IMR-90 (cell line): ENCODE data around the gene VIPR1. TPM values are rescaled to one million over a fixed set of nuclear protein-coding genes. Genes with fewer than 3 reads are reported as not detected.

Experiments used
- ATAC-seq: fragments of 200-7000 bp; cut with Tn5 transposase; 2 replicates; pipeline ENCODE4 v1.9.1; 2020; ENCODE audit warnings: low read depth, mild to moderate bottlenecking, moderate library complexity
- BruUV-seq: library from RNA; stranded (reverse); fragments of 400-500 nt; replicated peaks from 2 replicates; lab custom pipeline; 2021; lab: Mats Ljungman, UMichigan
- CTCF ChIA-PET: fragments of 300-600 bp; formaldehyde crosslinking; extraction: SDS; loops from one replicate; lab custom pipeline; 2021; ENCODE audit warnings: antibody characterized with exemption; lab: Yijun Ruan, JAX
- POLR2A ChIA-PET: fragments of 300-600 bp; sonication (Branson Sonifier 250); formaldehyde crosslinking; loops from one replicate; lab custom pipeline; 2022; ENCODE audit warnings: antibody characterized with exemption; ENCODE audit not compliant: unreplicated experiment; lab: Charles Lee
- DNase-seq: peaks from one replicate; pipeline ENCODE4 v3.0.0; 2013
- H2AFZ ChIP-seq: replicated peaks from 2 replicates; pipeline ENCODE3; 2013; ENCODE audit warnings: low read length, mild to moderate bottlenecking; ENCODE audit not compliant: poor library complexity
- H2AK5ac ChIP-seq: 2 replicates; pipeline ENCODE4 v1.6.1; 2013; ENCODE audit warnings: low read depth, low read length, inconsistent platforms
- H2AK9ac ChIP-seq: replicated peaks from 2 replicates; pipeline ENCODE3; 2013; ENCODE audit warnings: mild to moderate bottlenecking, low read depth, low read length, moderate library complexity; ENCODE audit not compliant: poor library complexity
- H2BK120ac ChIP-seq: 2 replicates; pipeline ENCODE4 v1.6.1; 2013; ENCODE audit warnings: low read depth, low read length, inconsistent platforms
- H2BK15ac ChIP-seq: 3 replicates; pipeline ENCODE4 v1.6.1; 2013; ENCODE audit warnings: low read depth, low read length, inconsistent platforms
- H2BK20ac ChIP-seq: 2 replicates; pipeline ENCODE4 v1.6.1; 2013; ENCODE audit warnings: low read depth, mild to moderate bottlenecking, inconsistent platforms, low read length, moderate library complexity
- H2BK5ac ChIP-seq: 2 replicates; pipeline ENCODE4 v1.6.1; 2013; ENCODE audit warnings: mild to moderate bottlenecking, low read depth, low read length, inconsistent platforms; ENCODE audit not compliant: poor library complexity, severe bottlenecking
- H3K14ac ChIP-seq: replicated peaks from 2 replicates; pipeline ENCODE4 v1.6.1; 2013; ENCODE audit warnings: low read depth, low read length, inconsistent platforms
- H3K18ac ChIP-seq: 2 replicates; pipeline ENCODE4 v1.6.1; 2013; ENCODE audit warnings: low read depth, low read length, control low read depth
- H3K23ac ChIP-seq: 2 replicates; pipeline ENCODE4 v1.6.1; 2013; ENCODE audit warnings: low read depth, low read length, inconsistent platforms
- H3K27ac ChIP-seq: 2 replicates; pipeline ENCODE4 v1.5.1; 2013; ENCODE audit warnings: mild to moderate bottlenecking, control low read depth, low read length; ENCODE audit not compliant: insufficient read depth
- H3K27me3 ChIP-seq: 2 replicates; pipeline ENCODE4 v1.6.1; 2013; ENCODE audit warnings: low read length; ENCODE audit not compliant: control insufficient read depth, insufficient read depth
- H3K36me3 ChIP-seq: 2 replicates; pipeline ENCODE4 v1.6.1; 2013; ENCODE audit warnings: low read length, mixed read lengths; ENCODE audit not compliant: control insufficient read depth, insufficient read depth
- H3K4ac ChIP-seq: 2 replicates; pipeline ENCODE4 v1.6.1; 2013; ENCODE audit warnings: low read depth, low read length, inconsistent platforms
- H3K4me1 ChIP-seq: 2 replicates; pipeline ENCODE4 v1.6.1; 2013; ENCODE audit warnings: low read length, mixed read lengths; ENCODE audit not compliant: control insufficient read depth, insufficient read depth
- H3K4me2 ChIP-seq: 2 replicates; pipeline ENCODE4 v1.6.1; 2013; ENCODE audit warnings: low read depth, mild to moderate bottlenecking, control low read depth, low read length, moderate library complexity
- H3K4me3 ChIP-seq: 2 replicates; pipeline ENCODE4 v1.5.1; 2013; ENCODE audit warnings: low read depth, mild to moderate bottlenecking, control low read depth, low read length, moderate library complexity; ENCODE audit not compliant: insufficient read depth
- H3K56ac ChIP-seq: 2 replicates; pipeline ENCODE4 v1.6.1; 2013; ENCODE audit warnings: low read length, inconsistent platforms; ENCODE audit not compliant: insufficient read depth; ENCODE audit errors: extremely low read depth
- H3K79me1 ChIP-seq, 2 experiments: 2 replicates each; pipeline ENCODE4 v1.6.1; 2013; ENCODE audit warnings: low read length in 2 of 2, inconsistent platforms in 1 of 2, low read depth in 1 of 2
- H3K9ac ChIP-seq: 2 replicates; pipeline ENCODE4 v1.6.1; 2013; ENCODE audit warnings: low read depth, low read length, control low read depth
- H3K9me1 ChIP-seq: 2 replicates; pipeline ENCODE4 v1.6.1; 2013; ENCODE audit warnings: low read length, inconsistent platforms; ENCODE audit not compliant: insufficient read depth
- H3K9me3 ChIP-seq: 2 replicates; pipeline ENCODE4 v1.6.1; 2013; ENCODE audit warnings: low read length; ENCODE audit not compliant: control insufficient read depth, insufficient read depth
- H4K20me1 ChIP-seq: 2 replicates; pipeline ENCODE4 v1.6.1; 2013; ENCODE audit warnings: low read length, inconsistent platforms; ENCODE audit not compliant: insufficient read depth
- H4K5ac ChIP-seq: 2 replicates; pipeline ENCODE4 v1.6.1; 2013; ENCODE audit warnings: mild to moderate bottlenecking, low read depth, low read length, control low read depth
- H4K8ac ChIP-seq, 2 experiments: 2 replicates each; pipeline ENCODE4 v1.6.1; 2013; ENCODE audit warnings: low read depth in 2 of 2, low read length in 2 of 2, control low read depth in 1 of 2, inconsistent platforms in 1 of 2
- H4K91ac ChIP-seq: 2 replicates; pipeline ENCODE4 v1.6.1; 2013; ENCODE audit warnings: low read depth, low read length, inconsistent platforms; ENCODE audit not compliant: insufficient read depth
- CEBPB ChIP-seq: IDR thresholded peaks from 2 replicates; pipeline ENCODE4 v1.6.1; 2012; ENCODE audit warnings: low read depth, low read length, improper control_type of control experiment
- MAZ ChIP-seq: IDR thresholded peaks from 2 replicates; pipeline ENCODE4 v1.6.1; 2012; ENCODE audit warnings: low read depth, mild to moderate bottlenecking, low read length, improper control_type of control experiment, moderate library complexity, borderline replicate concordance
- POLR2A ChIP-seq: IDR thresholded peaks from 2 replicates; pipeline ENCODE4 v1.6.1; 2012; ENCODE audit warnings: mild to moderate bottlenecking, low read depth, low read length
- RAD21 ChIP-seq: IDR thresholded peaks from 2 replicates; pipeline ENCODE4 v1.6.1; 2012; ENCODE audit warnings: low read length, improper control_type of control experiment
- RFX5 ChIP-seq: IDR thresholded peaks from 2 replicates; pipeline ENCODE4 v1.8.0; 2012; ENCODE audit warnings: low read depth, mild to moderate bottlenecking, low read length, moderate library complexity
- WGBS, 2 experiments: methylation state at CpG; one replicate each; pipeline versions ENCODE4 v1.1.5 to v1.1.7; 2013; ENCODE audit warnings: missing lambda C conversion rate in 2 of 2; ENCODE audit not compliant: insufficient read length in 1 of 2; ENCODE audit errors: extremely low coverage in 2 of 2; 5-methylcytosine and 5-hydroxymethylcytosine counted together
- dilution Hi-C: fragments of 300-500 bp; cut with HindIII; formaldehyde crosslinking; loops from one replicate; pipeline ENCODE4 v1.14.3; 2018; ENCODE audit warnings: low sequenced_read_pairs; ENCODE audit not compliant: unreplicated experiment
- in situ Hi-C: fragments of 300-500 bp; cut with MboI; formaldehyde crosslinking; loops from 3 replicates; pipeline ENCODE4 v1.14.3; 2019; ENCODE audit warnings: low sequenced_read_pairs, inconsistent platforms, mixed read lengths
- intact Hi-C: fragments of 100-400 bp; cut with micrococcal nuclease; formaldehyde crosslinking; loops from 2 replicates; pipeline ENCODE4 v1.10.0; 2022
- polyA plus RNA-seq, 3 experiments: library from polyadenylated mRNA; depleted of rRNA; stranded (reverse); fragments of >200 nt; gene quantifications; 2 replicates each; pipeline ENCODE4 v1.2.3, GENCODE V29; 2012; ENCODE audit warnings: low replicate concordance in 1 of 3
- total RNA-seq: library from RNA; depleted of rRNA; stranded (reverse); fragments of >200 nt; gene quantifications from 2 replicates; pipeline ENCODE4 v1.2.3, GENCODE V29; 2012
- TF ChIP-seq, protein P1 (sequence below): fragments of 150-350 bp; IDR thresholded peaks from 2 replicates; pipeline ENCODE4 v1.6.1; 2016; ENCODE audit warnings: low read depth, mild to moderate bottlenecking, low read length, moderate library complexity, borderline replicate concordance

Gene VIPR1
- total and polyA plus RNA-seq, 2 of the 4 experiments (the other 2 are of a cell fraction): not detected

DNA sequence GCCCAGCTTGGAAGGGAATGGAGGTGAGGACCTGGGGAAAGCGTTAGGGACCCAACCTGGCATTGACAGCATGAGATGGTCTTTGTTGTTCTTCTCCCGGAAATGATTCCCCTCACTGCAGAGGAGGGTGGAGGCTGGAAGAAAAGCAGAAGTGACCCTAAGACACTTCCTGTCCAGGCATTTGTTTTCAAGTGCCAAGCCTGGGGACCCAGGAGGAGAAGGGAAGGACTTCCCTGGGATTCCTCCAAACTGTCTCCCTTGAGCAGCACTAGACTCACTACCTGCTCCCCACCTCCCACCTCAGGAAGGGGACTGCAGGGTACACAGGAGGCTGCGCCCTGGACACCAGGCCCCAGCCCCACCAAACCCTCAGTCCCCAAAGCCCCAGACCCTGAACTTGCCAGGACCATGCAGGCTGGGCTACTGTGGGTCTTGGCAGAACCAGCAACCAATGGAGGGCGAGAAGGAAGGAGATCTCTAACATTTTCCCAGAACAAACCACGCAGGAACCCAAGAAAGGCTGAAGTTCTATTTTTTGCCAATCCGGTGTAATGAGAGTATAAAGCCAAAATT, 9.8 kb upstream of the VIPR1 start:
- Histone ChIP-seq H3K56ac (no peak overlapping the region), H2AFZ (no peak overlapping the region), H3K9me1 (no peaks in the 10 kb centered on the region; the same call in 1 of the 2 replicates), H3K4me2 (no peak overlapping the region), H2BK20ac (no peak overlapping the region), H3K4me3 (no peak overlapping the region), H4K20me1 (no peaks in the 10 kb centered on the region), H3K4me1 (no peaks in the 10 kb centered on the region), H2BK5ac (no peak overlapping the region), H4K8ac (no peak overlapping the region), H3K4ac (no peak overlapping the region), H4K91ac (no peak overlapping the region), H2BK120ac (no peak overlapping the region), H3K36me3 (no peaks in the 10 kb centered on the region), H2AK9ac (no peak overlapping the region), H3K14ac (no peak overlapping the region), H4K5ac (no peak overlapping the region), H2BK15ac (no peak overlapping the region), H3K27me3 (peaks cover 2% of the 10 kb centered on the region; the same call in 1 of the 2 replicates), H3K27ac (no peak overlapping the region), H3K9ac (no peak overlapping the region), H3K18ac (no peak overlapping the region), H3K23ac (no peak overlapping the region), H3K9me3 (no peaks in the 10 kb centered on the region), H3K79me1 (no peaks in the 10 kb centered on the region), H2AK5ac (no peak overlapping the region)
- ChIA-PET CTCF (no interaction called here), POLR2A (no interaction called here)
- in situ Hi-C loops: no loop called here
- intact Hi-C loops: no loop called here
- no peak for DNase-seq
- BruUV-seq: no TSS peak
- dilution Hi-C loops: no loop called here
- WGBS, 2 experiments: no CpG with 5 or more reads among the region's 6 CpGs
- TF ChIP-seq POLR2A (no peak), RFX5 (no peak), CEBPB (no peak), MAZ (no peak), RAD21 (no peak)
- TF ChIP-seq, protein P1, sequence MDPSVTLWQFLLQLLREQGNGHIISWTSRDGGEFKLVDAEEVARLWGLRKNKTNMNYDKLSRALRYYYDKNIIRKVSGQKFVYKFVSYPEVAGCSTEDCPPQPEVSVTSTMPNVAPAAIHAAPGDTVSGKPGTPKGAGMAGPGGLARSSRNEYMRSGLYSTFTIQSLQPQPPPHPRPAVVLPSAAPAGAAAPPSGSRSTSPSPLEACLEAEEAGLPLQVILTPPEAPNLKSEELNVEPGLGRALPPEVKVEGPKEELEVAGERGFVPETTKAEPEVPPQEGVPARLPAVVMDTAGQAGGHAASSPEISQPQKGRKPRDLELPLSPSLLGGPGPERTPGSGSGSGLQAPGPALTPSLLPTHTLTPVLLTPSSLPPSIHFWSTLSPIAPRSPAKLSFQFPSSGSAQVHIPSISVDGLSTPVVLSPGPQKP: no peak
- no peak for ATAC-seq
